DMS53 treated with DMSO at 0.1 percent for 48 hours (cell line): Measurements from ENCODE around the gene ZBTB24.

ENCODE experiments used
- DNase-seq: peaks from one replicate; lab custom pipeline; 2025; ENCODE audit not compliant: unreplicated experiment; lab: John Stamatoyannopoulos, UW

Gene ZBTB24

DNA sequence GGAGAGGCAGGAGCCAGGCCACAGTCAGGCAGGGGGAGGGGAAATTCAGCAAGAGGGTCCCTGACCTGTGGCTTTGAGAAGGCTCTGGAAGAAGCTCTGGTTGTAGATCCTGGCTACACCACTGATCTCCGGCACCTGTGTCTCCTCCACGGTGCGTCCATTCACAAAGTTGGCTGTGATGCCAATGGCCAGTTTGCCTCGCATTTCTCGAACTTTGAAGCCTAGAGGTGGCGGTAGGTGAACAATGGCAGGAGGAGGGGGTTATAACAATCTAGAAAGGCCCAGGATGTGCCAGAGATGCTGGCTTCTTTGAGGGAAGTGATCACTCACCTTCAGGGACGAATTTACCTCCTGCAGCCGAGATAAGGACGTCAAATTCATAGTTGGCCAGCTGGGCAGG lies 30.8 kb downstream of the ZBTB24 start:
- no peak for DNase-seq

DNA sequence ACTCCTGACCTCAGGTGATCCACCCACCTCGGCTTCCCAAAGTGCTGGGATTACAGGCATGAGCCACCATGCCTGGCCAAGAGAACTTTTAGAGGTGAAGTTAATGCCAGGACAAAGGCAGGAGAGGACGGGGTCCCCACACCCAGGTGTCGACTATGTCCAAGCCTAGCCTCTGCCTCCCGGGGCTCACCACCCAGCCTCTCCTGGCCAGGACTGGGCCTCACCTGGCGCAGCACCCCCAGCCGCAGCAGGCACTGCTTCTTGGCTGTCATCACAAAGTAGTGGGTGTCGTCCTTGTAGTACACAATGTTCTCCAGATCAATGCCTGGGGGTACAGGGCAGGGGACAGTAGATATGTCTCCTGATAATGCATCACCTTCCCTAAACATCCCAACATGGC lies 31.6 kb downstream of the ZBTB24 start:
- DNase-seq, result no peak

DNA sequence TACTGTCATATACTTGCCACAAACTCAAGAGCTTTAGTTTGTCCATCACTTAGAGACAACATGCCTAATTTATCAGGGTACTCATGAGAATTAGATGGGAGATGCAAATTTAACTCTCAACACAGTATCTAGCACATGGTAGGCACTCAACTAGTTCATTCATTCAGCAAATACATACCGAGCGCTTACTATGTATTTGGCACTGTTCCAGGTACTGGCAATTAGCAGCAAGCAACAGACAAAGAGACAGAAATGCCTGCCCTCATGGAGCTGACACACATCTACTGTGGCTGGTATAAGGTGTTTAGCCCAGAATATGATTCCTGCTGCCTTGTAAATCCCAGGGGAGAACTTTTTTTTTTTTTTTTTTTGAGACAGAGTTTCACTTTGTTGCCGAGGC lies 32.2 kb downstream of the ZBTB24 start:
- DNase-seq, result no peak

- no peak for DNase-seq
Measured at GRCh38 chr6:109449795-109450673, 33.0 kb downstream of the ZBTB24 start.

GRCh38 chr6:109449064-109449794 lies 33.8 kb downstream of the ZBTB24 start:
- DNase-seq, result no peak

DNA sequence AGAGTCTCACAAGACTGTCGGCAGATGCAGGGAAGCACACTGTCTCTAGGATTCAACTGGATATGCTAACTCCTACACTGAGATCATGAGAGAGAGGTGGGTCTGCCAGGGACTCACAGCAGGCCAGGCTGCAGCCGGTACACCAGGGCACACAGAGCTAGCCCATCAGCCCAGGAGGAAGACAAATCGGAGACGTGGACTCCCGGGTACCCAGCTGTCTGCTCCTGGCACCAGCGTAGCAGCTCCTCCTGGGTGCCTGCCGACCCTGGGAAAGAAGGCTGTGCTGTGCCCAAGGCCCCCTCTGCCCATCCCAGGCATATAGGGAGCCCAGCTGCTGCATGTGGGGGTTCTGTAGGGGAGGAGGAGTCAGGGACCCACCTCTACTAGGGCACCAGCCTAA lies 34.4 kb downstream of the ZBTB24 start:
- no peak for DNase-seq

DNA sequence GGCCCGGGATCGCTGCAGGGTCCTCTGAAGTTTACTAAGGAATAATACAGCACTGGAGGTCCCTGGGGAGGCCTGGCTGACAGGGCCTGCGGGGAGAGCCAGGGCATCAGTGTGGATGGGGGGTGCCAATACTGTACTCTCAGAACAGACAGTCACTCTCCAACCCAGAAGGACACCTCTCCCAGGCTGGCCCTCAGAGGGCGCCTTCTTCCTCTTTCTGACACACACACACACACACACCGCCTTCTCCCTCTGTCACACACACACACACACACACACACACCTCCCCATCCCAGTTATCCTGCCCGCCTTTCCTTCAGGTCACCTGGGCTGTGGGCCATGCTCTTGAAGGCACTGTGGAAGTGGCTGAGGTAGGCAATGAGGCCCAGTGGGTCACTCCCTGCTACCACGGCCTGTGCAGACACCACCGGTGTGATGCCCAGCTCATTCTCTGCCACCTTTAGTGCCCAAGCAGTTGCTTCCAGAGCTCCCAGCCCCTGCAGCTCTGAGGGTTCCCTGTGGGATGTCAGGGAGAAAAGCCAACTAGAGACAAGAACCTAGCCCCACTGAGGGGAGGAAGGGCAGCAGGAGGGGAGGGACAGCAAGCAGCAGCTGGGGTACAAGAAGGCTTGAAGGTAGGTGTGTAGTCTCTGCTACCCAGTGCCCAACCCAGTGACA lies 35.0 kb downstream of the ZBTB24 start:
- no peak for DNase-seq

GRCh38 chr6:109447087-109447486 lies 35.9 kb downstream of the ZBTB24 start:
- DNase-seq, result no peak

- DNase-seq, result no peak
Measured at GRCh38 chr6:109446541-109446940, 36.5 kb downstream of the ZBTB24 start.

DNA sequence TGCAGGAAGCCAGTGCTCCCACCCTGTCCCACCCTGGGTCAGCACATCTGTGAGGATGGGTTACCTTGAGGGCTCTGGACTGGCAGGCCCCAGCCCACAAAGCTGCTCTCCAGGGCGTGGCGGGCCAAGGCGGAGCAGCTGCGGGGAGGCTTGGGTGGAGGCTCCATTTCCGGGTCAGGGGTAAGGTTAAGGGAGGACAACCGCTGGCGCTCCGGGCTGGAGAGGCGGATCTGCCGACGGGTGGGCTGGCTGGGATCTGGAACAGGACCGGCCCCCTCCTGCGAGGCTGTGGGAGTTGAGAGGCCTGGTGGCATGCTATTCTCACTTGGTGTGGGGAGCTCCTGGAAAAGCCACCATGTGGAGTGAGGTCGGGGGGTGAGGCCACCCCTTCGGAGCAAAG lies 36.9 kb downstream of the ZBTB24 start:
- DNase-seq, result no peak

DNA sequence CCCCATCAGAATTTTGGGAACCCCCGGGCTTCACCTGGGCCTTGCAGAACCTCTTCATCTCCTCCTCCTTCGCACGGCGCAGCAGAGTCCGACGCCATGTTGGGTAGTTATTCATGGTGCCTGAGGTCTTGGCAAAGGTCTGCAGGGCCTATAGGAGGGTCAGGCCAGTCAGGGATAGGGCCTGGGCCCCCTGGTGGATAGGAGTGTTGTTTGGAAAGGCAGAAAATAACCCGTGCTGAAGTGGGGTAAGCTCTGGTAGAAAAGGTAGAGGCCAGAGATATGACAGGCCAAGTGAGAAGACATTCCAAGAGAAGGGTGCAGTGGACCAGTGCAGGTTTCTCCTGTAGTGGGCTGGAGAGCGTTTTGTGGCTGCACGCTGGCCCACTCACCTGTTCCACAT lies 37.6 kb downstream of the ZBTB24 start:
- no peak for DNase-seq

DNA sequence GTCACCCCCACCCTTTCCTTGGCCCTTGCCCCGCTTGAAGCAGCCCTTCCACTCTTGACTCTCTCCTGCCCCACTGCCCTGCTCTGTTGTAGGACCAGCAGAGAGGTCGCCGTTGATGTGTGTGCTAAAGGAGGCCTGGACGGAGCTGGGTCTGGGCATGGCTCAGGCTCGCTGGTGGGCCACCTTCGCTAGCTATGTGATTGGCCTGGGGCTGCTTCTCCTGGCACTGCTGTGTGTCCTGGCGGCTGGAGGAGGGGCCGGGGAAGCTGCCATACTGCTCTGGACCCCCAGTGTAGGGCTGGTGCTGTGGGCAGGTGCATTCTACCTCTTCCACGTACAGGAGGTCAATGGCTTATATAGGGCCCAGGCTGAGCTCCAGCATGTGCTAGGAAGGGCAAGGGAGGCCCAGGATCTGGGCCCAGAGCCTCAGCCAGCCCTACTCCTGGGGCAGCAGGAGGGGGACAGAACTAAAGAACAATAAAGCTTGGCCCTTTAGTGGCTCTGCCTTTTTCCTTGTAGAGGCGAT lies 39.5 kb downstream of the ZBTB24 start:
- DNase-seq, result no peak

DNA sequence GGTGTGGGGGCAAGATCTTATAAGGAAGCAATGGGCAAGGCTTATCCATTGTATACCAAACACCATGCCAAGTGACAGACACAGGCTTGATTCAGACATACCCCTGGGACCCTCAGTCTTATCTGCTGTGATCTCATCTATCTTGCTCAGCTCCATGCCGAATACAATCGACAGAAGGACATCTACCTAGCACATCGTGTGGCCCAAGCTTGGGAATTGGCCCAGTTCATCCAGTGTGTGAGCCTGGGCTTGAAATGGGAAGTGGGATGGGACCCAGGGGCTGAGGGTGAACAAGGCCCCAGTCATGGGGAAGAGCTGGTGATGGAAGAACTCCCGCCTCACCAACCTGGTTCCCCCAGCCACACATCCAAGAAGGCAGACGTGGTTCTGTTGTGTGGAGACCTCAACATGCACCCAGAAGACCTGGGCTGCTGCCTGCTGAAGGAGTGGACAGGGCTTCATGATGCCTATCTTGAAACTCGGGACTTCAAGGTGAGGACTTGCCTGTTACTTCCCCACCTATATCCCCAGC lies 40.6 kb downstream of the ZBTB24 start:
- no peak for DNase-seq

DNA sequence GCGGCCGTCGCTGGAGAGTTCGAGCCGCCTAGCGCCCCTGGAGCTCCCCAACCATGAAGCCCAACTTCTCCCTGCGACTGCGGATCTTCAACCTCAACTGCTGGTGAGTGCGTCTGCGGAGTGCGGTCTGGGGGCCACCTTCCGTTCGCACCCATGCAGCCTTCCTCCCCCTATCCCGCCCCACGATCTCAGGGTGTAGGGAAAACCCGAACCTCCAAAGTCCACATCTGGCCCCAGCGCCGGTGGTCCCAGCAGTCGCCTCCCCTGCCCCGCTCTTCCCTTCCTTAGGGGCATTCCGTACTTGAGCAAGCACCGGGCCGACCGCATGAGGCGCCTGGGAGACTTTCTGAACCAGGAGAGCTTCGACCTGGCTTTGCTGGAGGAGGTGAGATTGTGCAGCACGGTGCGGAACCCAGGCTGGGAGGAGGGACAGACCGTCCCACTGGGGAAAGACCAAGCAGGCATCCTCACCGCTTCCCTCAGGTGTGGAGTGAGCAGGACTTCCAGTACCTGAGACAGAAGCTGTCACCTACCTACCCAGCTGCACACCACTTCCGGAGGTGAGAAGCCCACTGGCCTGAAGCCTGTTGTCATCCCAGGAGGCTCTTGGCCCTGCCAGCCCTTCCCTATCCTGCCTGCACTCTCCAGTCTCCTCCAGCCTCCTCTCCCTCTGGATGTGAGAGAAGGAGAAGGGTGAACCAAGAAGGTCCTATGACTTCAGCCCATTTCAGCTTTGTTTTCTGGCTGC lies 41.8 kb downstream of the ZBTB24 start:
- no peak for DNase-seq

- DNase-seq, result peak; percentile 45
Measured at GRCh38 chr6:109440331-109441068, 42.5 kb downstream of the ZBTB24 start, which contains the start of the genes PPIL6 and SMPD2. Gene PPIL6, minus strand, starts transcription at chr6:109440628. Its CDS starts 38 bp downstream, at chr6:109440590. Gene SMPD2, plus strand, starts transcription at chr6:109440724. Its CDS starts 398 bp downstream, at chr6:109441122.

DNA sequence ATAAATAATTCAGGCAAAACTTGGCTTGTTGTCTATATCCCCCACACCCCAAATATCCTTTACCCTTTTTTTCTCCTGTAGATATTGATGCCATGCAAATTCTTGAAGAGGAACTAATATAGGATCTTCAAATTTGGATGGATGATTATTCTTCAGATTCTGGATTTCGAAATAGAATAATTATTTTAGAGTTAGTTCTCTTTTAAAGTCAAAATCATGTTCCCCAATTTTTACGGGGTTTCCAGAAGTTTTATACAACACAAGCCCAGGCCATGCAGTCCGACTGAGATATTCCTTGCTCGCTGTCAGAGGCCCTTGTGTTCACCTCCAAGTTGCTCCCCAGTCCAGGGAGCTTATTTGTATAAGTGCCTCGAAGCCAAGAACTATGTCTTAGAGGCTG lies 47.0 kb downstream of the ZBTB24 start:
- DNase-seq, result no peak

- DNase-seq, result no peak
Measured at GRCh38 chr6:109434456-109434855, 48.6 kb downstream of the ZBTB24 start.

GRCh38 chr6:109429496-109429895 lies 53.5 kb downstream of the ZBTB24 start:
- no peak for DNase-seq

- DNase-seq, result no peak
Measured at GRCh38 chr6:109428889-109429477, 54.0 kb downstream of the ZBTB24 start.
